ENCODE data around the gene PSMB11.

- TF ChIP-seq, protein P1, sequence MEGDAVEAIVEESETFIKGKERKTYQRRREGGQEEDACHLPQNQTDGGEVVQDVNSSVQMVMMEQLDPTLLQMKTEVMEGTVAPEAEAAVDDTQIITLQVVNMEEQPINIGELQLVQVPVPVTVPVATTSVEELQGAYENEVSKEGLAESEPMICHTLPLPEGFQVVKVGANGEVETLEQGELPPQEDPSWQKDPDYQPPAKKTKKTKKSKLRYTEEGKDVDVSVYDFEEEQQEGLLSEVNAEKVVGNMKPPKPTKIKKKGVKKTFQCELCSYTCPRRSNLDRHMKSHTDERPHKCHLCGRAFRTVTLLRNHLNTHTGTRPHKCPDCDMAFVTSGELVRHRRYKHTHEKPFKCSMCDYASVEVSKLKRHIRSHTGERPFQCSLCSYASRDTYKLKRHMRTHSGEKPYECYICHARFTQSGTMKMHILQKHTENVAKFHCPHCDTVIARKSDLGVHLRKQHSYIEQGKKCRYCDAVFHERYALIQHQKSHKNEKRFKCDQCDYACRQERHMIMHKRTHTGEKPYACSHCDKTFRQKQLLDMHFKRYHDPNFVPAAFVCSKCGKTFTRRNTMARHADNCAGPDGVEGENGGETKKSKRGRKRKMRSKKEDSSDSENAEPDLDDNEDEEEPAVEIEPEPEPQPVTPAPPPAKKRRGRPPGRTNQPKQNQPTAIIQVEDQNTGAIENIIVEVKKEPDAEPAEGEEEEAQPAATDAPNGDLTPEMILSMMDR (conservative IDR thresholded peaks at IDR 0.05 in 1 of 2, IDR thresholded peaks at IDR 0.05 in 1 of 2; ENCODE audit: extremely low read depth in 1 of 2, insufficient read depth in 1 of 2, low read depth in 1 of 2, low read length in 2 of 2): no peak
- TF ChIP-seq EZH2 (IDR thresholded peaks at IDR 0.05; ENCODE audit: borderline replicate concordance, low read length): no peak
These were observed 6.5 kb upstream of the PSMB11 start for GRCh38 chr14:23035303-23036144.
